Endothelial cell (in vitro differentiated cells): Measurements from ENCODE around the gene STAT5A. TPM values are rescaled to one million over a fixed set of nuclear protein-coding genes. Genes with fewer than 3 reads are reported as not detected.
"Not testable (repeated sequence)": the region's sequence is repeated elsewhere in the genome, so short reads cannot be mapped to it uniquely, and the experiment has no call there.

ENCODE experiments used
- DNase-seq: peaks from one replicate; pipeline ENCODE4 v3.0.0; 2021; ENCODE audit warnings: low spot score
- H3K27ac Mint-ChIP-seq: one replicate; pipeline ENCODE4 v1.8.0; 2021; ENCODE audit warnings: mixed read lengths, inconsistent platforms; ENCODE audit not compliant: unreplicated experiment
- H3K27me3 Mint-ChIP-seq: one replicate; pipeline ENCODE4 v1.8.0; 2021; ENCODE audit warnings: mild to moderate bottlenecking, moderate library complexity, mixed read lengths, inconsistent platforms; ENCODE audit not compliant: unreplicated experiment
- H3K36me3 Mint-ChIP-seq: one replicate; pipeline ENCODE4 v1.8.0; 2021; ENCODE audit warnings: mild to moderate bottlenecking, low read depth, mixed read lengths, inconsistent platforms; ENCODE audit not compliant: unreplicated experiment
- H3K4me1 Mint-ChIP-seq: one replicate; pipeline ENCODE4 v1.8.0; 2021; ENCODE audit warnings: mild to moderate bottlenecking, mixed read lengths, inconsistent platforms; ENCODE audit not compliant: unreplicated experiment
- H3K4me3 Mint-ChIP-seq: one replicate; pipeline ENCODE4 v1.8.0; 2021; ENCODE audit warnings: mild to moderate bottlenecking, mixed read lengths, inconsistent platforms; ENCODE audit not compliant: unreplicated experiment
- H3K9me3 Mint-ChIP-seq: one replicate; pipeline ENCODE4 v1.8.0; 2021; ENCODE audit warnings: mixed read lengths, inconsistent platforms; ENCODE audit not compliant: unreplicated experiment
- total RNA-seq: library from RNA; stranded (reverse); fragmentation: NEBNext Ultra II Directional; extraction: Animal tissue kit (Norgen Biotek cat#: 25700); gene quantifications from one replicate; pipeline ENCODE4 v1.2.1, GENCODE V29; 2021; ENCODE audit not compliant: unreplicated experiment
- TF ChIP-seq, protein P1 (sequence below): fragments of 200-600 bp; sonication (generic); IDR thresholded peaks from one replicate; pipeline ENCODE4 v1.5.0; 2021; ENCODE audit warnings: antibody characterized with exemption; ENCODE audit not compliant: unreplicated experiment

STAT5A gene
- total RNA-seq, 1 donor from 2014 or later: 67.2 TPM

DNA sequence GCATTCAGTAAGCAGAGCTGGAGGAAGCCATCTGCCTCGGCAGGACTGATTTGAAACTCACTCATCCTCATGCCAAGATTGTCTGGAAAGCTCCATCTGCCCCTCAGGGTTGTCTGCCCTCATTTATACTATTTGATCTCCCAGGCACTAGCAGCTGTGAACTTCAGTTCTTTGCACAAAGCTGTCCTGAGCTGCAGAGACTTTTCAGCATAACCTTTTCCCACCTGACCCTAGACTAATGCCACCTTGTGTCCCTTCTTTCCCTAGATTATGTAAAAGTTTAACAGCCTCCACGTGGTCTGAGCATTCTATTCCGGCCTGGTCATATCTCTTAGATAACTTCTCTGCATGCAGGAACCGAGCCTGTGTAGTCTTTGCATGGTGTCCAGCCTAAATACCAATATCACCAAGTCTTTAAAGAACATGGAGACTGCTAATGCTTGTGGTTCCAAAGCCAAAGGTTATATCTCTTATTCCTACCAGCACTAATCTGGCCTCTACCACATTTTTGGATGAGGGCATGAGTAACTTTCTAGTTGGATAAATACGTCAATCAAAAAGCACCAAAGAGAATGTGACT, 29.1 kb downstream of the STAT5A start:
- peaks cover 25% of the 10 kb centered on the region for H3K36me3 Mint-ChIP-seq
- H3K4me3 Mint-ChIP-seq: no peak overlapping the region
- no peak for DNase-seq
- TF ChIP-seq, protein P1, sequence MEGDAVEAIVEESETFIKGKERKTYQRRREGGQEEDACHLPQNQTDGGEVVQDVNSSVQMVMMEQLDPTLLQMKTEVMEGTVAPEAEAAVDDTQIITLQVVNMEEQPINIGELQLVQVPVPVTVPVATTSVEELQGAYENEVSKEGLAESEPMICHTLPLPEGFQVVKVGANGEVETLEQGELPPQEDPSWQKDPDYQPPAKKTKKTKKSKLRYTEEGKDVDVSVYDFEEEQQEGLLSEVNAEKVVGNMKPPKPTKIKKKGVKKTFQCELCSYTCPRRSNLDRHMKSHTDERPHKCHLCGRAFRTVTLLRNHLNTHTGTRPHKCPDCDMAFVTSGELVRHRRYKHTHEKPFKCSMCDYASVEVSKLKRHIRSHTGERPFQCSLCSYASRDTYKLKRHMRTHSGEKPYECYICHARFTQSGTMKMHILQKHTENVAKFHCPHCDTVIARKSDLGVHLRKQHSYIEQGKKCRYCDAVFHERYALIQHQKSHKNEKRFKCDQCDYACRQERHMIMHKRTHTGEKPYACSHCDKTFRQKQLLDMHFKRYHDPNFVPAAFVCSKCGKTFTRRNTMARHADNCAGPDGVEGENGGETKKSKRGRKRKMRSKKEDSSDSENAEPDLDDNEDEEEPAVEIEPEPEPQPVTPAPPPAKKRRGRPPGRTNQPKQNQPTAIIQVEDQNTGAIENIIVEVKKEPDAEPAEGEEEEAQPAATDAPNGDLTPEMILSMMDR: no peak
- H3K27me3 Mint-ChIP-seq: peaks cover 11% of the 10 kb centered on the region
- no peaks in the 10 kb centered on the region for H3K9me3 Mint-ChIP-seq
- H3K27ac Mint-ChIP-seq: peak overlapping the region; percentile 89
- H3K4me1 Mint-ChIP-seq: peaks cover 69% of the 10 kb centered on the region

DNA sequence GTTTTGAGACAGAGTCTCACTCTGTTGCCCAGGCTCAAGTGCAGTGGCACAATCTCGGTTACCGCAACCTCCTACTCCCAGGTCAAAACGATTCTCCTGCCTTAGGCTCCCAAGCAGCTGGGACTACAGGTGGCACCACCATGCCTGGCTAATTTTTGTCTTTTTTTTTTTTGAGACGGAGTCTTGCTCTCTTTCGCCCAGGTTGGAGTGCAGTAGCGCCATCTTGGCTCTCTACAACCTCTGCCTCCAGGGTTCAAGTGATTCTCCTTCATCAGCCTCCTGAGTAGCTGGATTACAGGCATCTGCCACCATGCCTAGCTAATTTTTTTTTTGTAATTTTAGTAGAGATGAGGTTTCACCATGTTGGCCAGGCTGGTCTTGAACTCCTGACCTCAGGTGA, 29.7 kb downstream of the STAT5A start:
- Mint-ChIP-seq H3K27me3 (peaks cover 12% of the 10 kb centered on the region), H3K27ac (peak overlapping the region; percentile 89), H3K4me1 (peaks cover 74% of the 10 kb centered on the region), H3K36me3 (peaks cover 25% of the 10 kb centered on the region)
- not testable (repeated sequence) for DNase-seq, H3K4me3 Mint-ChIP-seq, H3K9me3 Mint-ChIP-seq

DNA sequence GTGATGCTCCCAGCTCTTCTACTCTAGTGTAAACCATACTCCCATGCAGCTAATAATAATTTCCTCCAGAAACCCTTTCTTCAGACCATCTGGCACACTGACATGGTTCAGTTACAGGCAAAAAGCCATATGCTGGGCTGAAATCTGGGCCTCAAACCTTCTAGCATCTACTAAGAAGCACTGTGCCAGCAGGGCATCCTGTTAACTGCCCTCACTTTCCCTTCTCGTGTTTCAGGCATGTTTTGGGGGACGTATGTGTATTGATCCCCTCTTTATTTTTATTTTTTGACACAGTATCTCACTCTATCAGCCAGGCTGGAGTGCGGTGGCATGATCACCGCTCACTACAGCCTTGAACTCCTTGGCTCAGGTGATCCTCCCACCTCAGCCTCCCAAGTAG, 33.3 kb downstream of the STAT5A start:
- no peak for DNase-seq
- no peaks in the 10 kb centered on the region for H3K9me3 Mint-ChIP-seq
- peaks cover 32% of the 10 kb centered on the region for H3K36me3 Mint-ChIP-seq
- H3K4me3 Mint-ChIP-seq: peak overlapping the region; percentile 78
- TF ChIP-seq, protein P1: no peak
- peaks cover 57% of the 10 kb centered on the region for H3K4me1 Mint-ChIP-seq
- H3K27me3 Mint-ChIP-seq: peaks cover 14% of the 10 kb centered on the region
- H3K27ac Mint-ChIP-seq: peak overlapping the region; percentile 98

DNA sequence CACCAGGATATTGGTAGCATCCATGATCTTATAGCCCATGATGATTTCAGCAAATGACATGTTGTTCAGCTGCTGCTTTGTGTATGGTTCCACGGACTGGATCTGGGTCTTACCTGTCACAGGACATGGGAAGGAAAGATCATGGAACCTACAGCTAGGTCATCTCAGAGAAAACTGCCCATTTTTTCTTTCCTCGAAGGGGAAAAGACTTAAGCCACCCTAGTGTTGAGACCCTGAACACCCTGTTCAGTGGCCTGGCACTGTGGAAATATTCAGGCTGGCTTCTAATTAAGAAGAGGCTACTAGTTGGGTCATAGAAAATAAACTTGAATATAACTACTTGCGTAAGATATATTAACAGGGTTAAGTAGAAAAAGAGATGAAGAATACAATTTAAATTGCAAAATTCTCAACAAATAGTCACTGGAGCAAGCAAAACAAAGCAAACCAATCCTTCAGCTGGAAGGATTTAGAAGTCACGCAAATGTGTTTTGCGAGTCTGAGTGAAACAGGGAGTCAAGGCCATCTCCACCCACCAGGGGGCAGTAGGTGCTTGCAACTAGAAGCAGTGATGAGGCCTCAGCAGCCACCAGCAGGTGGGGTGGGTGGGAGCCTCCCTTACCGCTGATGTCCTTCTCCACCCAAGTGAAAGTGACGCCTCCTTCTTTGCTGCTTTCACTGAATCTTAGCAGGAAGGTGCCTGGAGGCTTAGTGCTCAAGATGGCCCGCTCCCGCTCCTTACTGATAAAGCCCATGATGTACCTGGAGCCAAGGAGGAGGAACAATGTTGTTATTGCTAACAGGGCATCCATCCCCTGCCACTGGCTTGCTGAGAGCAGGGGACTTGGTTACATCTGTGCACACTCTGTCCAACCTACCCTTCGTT, 34.3 kb downstream of the STAT5A start:
- peak; percentile 95 for DNase-seq
- Mint-ChIP-seq H3K4me1 (peaks cover 47% of the 10 kb centered on the region), H3K36me3 (peaks cover 32% of the 10 kb centered on the region), H3K9me3 (no peaks in the 10 kb centered on the region), H3K4me3 (peak overlapping the region; percentile 78), H3K27ac (peak overlapping the region; percentile 98), H3K27me3 (peaks cover 14% of the 10 kb centered on the region)
- TF ChIP-seq, protein P1: peak; percentile 97

DNA sequence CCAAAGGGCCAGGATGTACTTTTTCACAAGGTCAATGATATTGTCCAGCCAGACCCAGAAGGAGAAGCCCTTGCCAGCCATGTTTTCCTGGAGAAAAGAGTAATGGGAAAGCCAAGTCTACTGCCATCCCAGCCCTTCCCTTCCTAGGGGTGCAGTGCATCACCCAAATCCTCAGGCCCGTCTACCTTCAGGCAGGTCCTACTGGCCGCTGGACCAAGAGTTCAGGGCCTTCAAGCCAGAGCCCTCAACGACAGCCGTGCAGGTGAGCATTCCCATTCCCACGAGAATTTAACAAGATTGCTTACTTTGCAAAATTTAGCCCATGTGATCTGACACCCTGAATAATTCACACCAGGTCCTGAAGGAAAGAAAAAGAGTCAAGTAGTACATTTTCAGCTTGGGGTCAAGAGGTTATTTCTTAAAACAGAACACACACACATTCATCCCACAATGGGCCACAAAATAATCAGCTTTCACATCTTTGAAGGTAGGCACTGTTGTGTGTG, 35.0 kb downstream of the STAT5A start:
- Mint-ChIP-seq H3K9me3 (no peaks in the 10 kb centered on the region), H3K4me3 (peak overlapping the region; percentile 16), H3K4me1 (peaks cover 41% of the 10 kb centered on the region), H3K27me3 (peaks cover 14% of the 10 kb centered on the region), H3K36me3 (peaks cover 32% of the 10 kb centered on the region), H3K27ac (peak overlapping the region; percentile 30)
- no peak for DNase-seq
- TF ChIP-seq, protein P1: no peak
